ENCODE results near the gene KREMEN1.

The KREMEN1 gene

GRCh38 chr22:29134448-29134847 lies 61.6 kb downstream of the KREMEN1 start:
- DNase-seq: no peak

GRCh38 chr22:29136782-29137700 lies 64.2 kb downstream of the KREMEN1 start:
- no peak for DNase-seq

DNA sequence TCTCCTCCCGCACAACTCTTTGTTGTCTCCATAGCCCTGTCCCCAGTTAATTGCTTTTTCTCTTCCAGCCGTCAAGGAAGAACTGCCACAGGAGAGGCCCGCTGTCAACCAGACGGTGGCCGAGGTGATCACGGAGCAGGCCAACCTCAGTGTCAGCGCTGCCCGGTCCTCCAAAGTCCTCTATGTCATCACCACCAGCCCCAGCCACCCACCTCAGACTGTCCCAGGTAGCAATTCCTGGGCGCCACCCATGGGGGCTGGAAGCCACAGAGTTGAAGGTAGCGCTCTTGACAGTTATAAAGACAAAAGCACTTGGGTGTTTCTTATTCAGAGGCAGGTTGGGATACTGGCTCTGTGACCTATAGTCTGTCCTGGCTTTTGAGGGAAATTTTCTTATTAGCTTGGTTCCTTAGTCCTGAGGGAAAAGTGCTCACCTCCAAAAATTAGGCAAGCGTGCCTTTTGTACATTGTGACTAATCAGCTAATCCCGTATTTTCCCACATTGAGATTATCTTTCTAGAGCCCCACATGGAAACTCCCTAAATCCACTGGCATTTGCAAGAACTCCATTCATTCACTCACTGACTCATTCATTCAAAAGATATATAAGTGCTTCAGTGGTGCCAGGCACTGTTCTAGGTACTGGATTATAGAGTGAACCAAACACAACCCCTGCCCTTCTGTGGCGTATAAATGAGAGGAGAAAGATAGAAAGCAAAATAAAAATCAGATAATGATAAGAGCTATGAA lies 65.9 kb downstream of the KREMEN1 start:
- DNase-seq: no peak

DNA sequence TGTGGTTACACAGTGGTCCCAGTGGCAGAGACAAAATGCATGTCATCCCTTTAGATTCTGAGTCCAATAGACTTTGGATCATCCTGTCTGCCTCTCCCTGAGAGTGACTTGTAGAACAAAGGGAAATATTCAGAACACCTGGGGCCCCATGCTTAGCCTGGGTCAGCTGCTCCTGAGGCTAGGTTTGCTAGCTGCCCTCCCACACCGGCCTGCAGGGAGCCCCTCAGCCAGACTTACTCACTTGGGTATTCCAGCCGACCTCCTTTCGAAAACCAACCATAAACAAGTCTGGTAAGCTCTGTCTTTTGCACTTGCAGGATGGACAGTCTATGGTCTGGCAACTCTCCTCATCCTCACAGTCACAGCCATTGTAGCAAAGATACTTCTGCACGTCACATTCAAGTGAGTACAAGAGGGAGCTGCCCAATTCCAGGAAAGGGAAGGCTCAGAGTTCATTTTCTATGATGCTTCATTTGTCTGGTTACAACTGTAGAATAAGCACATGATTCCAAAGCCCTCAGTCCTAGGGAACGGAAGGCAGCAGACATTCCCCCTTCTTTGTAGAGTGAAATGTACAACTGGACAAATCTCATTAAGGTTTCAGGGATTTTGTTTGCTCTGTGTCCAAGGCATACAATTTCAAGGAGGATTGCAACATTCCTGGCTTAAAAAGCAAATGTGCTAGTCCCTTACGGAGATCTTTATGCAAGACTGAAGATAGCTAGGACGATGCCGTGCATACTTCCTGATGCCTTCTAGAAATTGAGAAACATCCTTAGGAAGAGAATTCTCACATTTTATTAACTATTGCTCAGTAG lies 67.3 kb downstream of the KREMEN1 start:
- DNase-seq: no peak

- no peak for DNase-seq
These were observed 68.3 kb downstream of the KREMEN1 start for GRCh38 chr22:29141078-29141688.

DNA sequence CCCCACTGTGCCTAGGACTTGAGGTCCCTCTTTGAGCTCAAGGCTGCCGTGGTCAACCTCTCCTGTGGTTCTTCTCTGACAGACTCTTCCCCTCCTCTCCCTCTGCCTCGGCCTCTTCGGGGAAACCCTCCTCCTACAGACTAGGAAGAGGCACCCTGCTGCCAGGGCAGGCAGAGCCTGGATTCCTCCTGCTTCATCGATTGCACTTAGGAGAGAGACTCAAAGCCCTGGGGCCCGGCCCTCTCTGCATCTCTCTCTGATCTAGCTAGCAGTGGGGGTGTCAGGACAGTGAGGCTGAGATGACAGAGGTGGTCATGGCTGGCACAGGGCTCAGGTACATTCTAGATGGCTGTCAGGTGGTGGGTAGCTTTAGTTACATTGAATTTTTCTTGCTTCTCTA lies 69.3 kb downstream of the KREMEN1 start:
- no peak for DNase-seq

GRCh38 chr22:29143941-29144785 lies 71.3 kb downstream of the KREMEN1 start:
- DNase-seq: no peak

DNA sequence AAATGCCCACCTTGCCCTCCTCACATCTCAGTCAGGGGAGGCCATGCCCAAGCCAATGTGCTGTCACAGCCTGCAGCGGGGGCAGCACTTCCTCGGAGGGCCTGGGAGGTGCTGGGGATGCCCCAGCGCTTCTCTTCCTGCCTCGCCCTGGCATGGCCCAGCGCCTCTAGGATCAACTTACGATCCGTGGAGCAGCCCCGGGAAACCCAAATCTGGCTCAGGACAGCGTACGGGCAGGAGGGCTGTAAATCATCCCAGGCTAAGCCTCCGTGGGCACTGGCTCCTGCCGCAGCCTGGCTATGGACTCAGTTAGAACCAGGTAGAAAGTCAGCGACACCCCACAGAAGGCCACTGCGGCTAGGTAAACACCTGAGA lies 71.9 kb downstream of the KREMEN1 start:
- DNase-seq: no peak

DNA sequence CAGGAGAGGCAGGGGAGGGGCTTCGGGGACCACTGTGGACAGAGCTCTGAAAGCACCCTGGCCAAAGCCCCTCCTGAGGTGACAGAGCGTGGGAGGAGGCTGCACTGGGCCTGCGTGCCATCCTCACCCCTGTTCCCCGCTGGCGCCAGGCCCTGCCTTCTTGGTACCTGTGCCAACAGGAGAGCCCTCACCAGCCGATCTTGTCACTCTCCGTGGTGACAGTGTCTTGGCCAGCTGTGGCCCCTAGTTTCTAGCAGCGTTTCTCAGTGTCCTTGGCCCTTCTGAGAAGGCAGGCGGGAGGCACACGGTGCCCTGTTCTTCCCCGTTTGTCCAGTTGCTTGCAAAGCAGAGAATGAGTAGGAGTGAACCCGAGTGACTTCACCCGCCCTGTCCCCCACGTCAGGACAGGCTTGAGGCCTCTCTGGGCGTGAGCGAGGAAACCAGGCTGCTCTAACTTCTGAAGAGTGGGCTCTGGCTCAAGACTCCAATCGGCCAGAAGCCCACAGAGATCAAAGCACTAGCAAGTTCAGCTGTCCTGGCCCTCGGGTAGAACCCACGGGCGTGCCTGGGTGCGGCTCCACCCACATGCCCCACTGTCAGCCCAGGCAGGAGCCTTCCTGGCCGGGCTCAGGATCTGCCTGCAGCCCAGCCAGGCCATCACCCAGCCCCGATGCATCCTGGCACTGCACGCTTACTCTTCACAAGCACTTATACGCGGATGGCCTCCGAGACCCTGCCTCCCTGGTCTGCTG lies 72.7 kb downstream of the KREMEN1 start:
- DNase-seq: no peak

GRCh38 chr22:29146091-29146560 lies 73.3 kb downstream of the KREMEN1 start:
- no peak for DNase-seq

- DNase-seq: no peak
These were observed 73.9 kb downstream of the KREMEN1 start for GRCh38 chr22:29146771-29147170.

- no peak for DNase-seq
These were observed 74.6 kb downstream of the KREMEN1 start for GRCh38 chr22:29147331-29147899.

- DNase-seq: no peak
These were observed 75.2 kb downstream of the KREMEN1 start for GRCh38 chr22:29148036-29148435.

GRCh38 chr22:29148826-29149225 lies 76.0 kb downstream of the KREMEN1 start:
- DNase-seq: no peak

GRCh38 chr22:29149841-29150555 lies 77.2 kb downstream of the KREMEN1 start:
- DNase-seq: no peak

GRCh38 chr22:29150701-29151100 lies 77.9 kb downstream of the KREMEN1 start:
- DNase-seq: no peak

GRCh38 chr22:29151316-29151715 lies 78.5 kb downstream of the KREMEN1 start:
- no peak for DNase-seq

DNA sequence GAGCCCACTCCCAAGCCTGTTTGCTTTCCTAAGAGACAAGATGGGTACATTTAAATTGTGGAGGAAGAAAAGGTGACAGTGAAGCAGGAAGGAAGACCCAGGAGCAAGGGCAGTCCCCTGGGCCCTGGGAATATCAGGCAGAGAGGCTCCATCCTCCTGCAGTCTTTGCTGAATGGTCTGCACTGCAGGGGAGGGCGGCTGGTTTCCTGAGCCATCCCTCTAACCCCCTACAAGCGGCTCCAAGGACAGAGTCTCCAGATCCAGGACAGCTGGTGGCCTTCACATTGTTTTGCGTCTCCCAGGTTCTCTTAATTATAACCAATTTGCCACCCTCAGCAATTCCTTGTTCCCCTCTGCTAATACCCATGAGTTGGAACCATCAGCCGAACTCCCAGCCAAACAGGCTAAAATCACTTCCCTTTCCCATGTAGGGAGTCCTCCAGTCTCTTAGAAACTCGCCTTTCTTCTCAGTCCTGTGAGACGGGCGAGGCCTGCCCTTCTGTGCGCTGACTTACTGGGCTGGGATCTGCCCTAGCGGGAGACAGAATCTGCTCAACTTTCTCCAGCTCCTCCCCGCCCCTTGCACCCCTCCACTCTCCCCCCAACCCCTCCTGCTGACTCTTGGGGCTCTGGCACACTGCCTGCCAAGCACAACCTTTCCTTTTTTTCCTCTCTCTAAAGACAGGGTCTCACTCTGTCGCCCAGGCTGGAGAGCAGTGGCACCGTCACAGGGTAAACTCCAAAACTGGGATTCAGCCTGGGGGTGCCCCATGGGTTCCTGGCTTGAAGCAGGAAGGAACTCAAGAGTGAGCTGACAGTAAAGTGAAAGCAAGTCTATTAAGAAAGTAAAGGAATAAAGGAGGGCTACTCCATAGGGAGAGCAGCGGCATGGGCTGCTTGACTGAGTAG lies 79.5 kb downstream of the KREMEN1 start:
- DNase-seq: no peak
